ENCODE data around the gene MTHFSD. TPM values are rescaled to one million over a fixed set of nuclear protein-coding genes. Genes with fewer than 3 reads are reported as not detected.
A peak's percentile ranks its signal among the peaks of the same experiment; 100 is the strongest.

The MTHFSD gene
- total RNA-seq, 1 donor from 2014 or later = 27.7 TPM

GRCh38 chr16:86566601-86566965 is 11.5 kb upstream of the MTHFSD start, which contains the start of gene FOXC2:
Gene FOXC2, plus strand, starts transcription at chr16:86566829. Its CDS starts 507 bp downstream, at chr16:86567336.
- TF ChIP-seq, protein P1, sequence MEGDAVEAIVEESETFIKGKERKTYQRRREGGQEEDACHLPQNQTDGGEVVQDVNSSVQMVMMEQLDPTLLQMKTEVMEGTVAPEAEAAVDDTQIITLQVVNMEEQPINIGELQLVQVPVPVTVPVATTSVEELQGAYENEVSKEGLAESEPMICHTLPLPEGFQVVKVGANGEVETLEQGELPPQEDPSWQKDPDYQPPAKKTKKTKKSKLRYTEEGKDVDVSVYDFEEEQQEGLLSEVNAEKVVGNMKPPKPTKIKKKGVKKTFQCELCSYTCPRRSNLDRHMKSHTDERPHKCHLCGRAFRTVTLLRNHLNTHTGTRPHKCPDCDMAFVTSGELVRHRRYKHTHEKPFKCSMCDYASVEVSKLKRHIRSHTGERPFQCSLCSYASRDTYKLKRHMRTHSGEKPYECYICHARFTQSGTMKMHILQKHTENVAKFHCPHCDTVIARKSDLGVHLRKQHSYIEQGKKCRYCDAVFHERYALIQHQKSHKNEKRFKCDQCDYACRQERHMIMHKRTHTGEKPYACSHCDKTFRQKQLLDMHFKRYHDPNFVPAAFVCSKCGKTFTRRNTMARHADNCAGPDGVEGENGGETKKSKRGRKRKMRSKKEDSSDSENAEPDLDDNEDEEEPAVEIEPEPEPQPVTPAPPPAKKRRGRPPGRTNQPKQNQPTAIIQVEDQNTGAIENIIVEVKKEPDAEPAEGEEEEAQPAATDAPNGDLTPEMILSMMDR (IDR thresholded peaks at IDR 0.05; ENCODE audit: partially characterized antibody, unreplicated experiment) = no peak
- Mint-ChIP-seq H3K27ac (ENCODE audit: unreplicated experiment) (no peak within 1 kb of the TSS), H3K4me1 (ENCODE audit: low read depth, unreplicated experiment) (peaks cover 7% of the 10 kb centered on the region), H3K9me3 (ENCODE audit: unreplicated experiment) (peaks cover 6% of the 10 kb centered on the region), H3K4me3 (ENCODE audit: unreplicated experiment) (no peak within 1 kb of the TSS), H3K36me3 (ENCODE audit: unreplicated experiment) (no peaks in the 10 kb centered on the region), H3K27me3 (ENCODE audit: unreplicated experiment) (peaks cover 26% of the 10 kb centered on the region)
- peak; percentile 71 for DNase-seq

DNA sequence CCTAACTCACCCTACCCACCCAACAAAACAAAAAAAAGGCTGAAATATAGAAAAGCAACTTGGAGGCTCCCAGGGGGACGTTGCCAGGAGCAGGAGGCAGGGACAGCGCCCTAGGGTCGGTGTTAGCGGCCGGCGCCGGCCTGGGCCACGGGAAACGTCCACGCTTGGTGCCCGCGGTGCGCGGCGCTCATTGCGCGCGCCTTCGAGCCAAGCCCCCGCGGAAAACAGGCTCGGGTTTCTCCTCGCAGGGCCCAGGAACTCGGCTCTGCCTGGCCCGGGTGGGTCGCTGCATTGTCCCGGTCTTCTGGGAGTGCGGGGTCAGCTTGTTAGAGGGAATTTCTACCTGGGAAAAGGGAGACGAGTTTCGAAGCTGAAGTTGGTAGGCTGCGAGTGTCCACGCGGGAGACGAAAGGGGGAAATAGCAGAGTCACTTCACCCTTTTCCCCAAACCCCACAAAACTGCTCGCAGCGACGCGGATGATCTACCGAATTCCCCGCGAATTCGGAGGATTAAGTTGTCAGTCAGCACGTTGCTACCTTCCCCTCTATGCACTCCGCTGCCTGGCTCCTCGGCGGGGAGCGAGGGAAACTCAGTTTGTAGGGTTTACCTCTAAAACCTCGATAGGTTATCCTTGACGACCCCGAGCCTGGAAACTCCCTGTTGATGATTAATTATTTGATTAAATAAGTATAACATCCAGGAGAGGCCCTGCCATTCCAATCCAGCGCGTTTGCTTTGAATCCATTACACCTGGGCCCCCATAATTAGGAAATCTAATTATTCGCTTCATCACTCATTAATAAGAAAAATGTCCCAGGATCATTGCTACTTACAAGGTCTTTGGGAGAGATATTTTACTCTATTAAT is 10.8 kb upstream of the MTHFSD start:
- H3K9me3 Mint-ChIP-seq (ENCODE audit: unreplicated experiment) = peaks cover 6% of the 10 kb centered on the region
- peaks cover 21% of the 10 kb centered on the region for H3K27me3 Mint-ChIP-seq (ENCODE audit: unreplicated experiment)
- H3K36me3 Mint-ChIP-seq (ENCODE audit: unreplicated experiment) = no peaks in the 10 kb centered on the region
- H3K4me1 Mint-ChIP-seq (ENCODE audit: low read depth, unreplicated experiment) = peaks cover 7% of the 10 kb centered on the region
- H3K4me3 Mint-ChIP-seq (ENCODE audit: unreplicated experiment) = no peak overlapping the region
- H3K27ac Mint-ChIP-seq (ENCODE audit: unreplicated experiment) = no peak overlapping the region
- TF ChIP-seq, protein P1 (IDR thresholded peaks at IDR 0.05; ENCODE audit: partially characterized antibody, unreplicated experiment) = no peak
- no peak for DNase-seq

DNA sequence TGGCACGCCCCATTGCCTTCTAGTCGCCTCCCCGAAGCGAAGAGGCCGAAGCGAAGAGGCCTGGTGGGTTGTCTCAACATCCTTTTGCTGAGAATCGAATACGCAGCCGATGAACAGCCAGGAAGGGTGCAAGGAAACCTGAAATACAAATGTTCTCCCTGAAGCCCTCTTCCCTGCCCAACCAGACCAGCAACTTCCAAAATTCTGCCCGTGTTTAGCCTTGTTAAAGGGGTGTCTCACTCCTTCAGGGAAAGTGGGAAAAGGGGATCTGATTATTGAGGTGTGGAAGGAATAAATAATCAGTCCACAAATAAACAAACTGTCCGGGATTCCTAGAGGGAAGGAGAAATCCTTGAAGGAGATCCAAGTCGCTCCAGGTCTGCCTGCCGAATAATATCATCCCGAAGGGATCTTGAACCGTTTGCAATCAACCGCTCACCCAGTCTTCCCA is 10.2 kb upstream of the MTHFSD start:
- TF ChIP-seq, protein P1 (IDR thresholded peaks at IDR 0.05; ENCODE audit: partially characterized antibody, unreplicated experiment) = no peak
- no peaks in the 10 kb centered on the region for H3K36me3 Mint-ChIP-seq (ENCODE audit: unreplicated experiment)
- H3K27ac Mint-ChIP-seq (ENCODE audit: unreplicated experiment) = no peak overlapping the region
- H3K9me3 Mint-ChIP-seq (ENCODE audit: unreplicated experiment) = peaks cover 6% of the 10 kb centered on the region
- peaks cover 17% of the 10 kb centered on the region for H3K27me3 Mint-ChIP-seq (ENCODE audit: unreplicated experiment)
- peaks cover 7% of the 10 kb centered on the region for H3K4me1 Mint-ChIP-seq (ENCODE audit: low read depth, unreplicated experiment)
- no peak overlapping the region for H3K4me3 Mint-ChIP-seq (ENCODE audit: unreplicated experiment)
- DNase-seq = no peak

- Mint-ChIP-seq H3K27me3 (ENCODE audit: unreplicated experiment) (peaks cover 11% of the 10 kb centered on the region), H3K4me1 (ENCODE audit: low read depth, unreplicated experiment) (peaks cover 7% of the 10 kb centered on the region), H3K36me3 (ENCODE audit: unreplicated experiment) (no peaks in the 10 kb centered on the region), H3K27ac (ENCODE audit: unreplicated experiment) (no peak overlapping the region), H3K9me3 (ENCODE audit: unreplicated experiment) (peaks cover 3% of the 10 kb centered on the region), H3K4me3 (ENCODE audit: unreplicated experiment) (peak overlapping the region; percentile 16)
- TF ChIP-seq, protein P1 (IDR thresholded peaks at IDR 0.05; ENCODE audit: partially characterized antibody, unreplicated experiment) = peak; percentile 98
- peak; percentile 89 for DNase-seq
These were observed 8.7 kb upstream of the MTHFSD start for GRCh38 chr16:86563469-86564345.
